Right lung (tissue), 5 donors: ENCODE measurements around the gene DISP3. TPM values are rescaled to one million over a fixed set of nuclear protein-coding genes. Genes with fewer than 3 reads are reported as not detected.

Source experiments
- DNase-seq, 2 donors: peaks; one replicate each; pipeline ENCODE4 v3.0.0-alpha.2; 2013
- polyA plus RNA-seq, 5 donors: library from polyadenylated mRNA; unstranded; fragments of 120-200 nt; gene quantifications; one replicate each; pipeline versions ENCODE4 v1.2.1 to v1.2.3, GENCODE V29; 2013; ENCODE audit warnings: inconsistent platforms in 1 of 5, low replicate concordance in 1 of 5; ENCODE audit not compliant: insufficient read length in 5 of 5, insufficient read depth in 1 of 5

DISP3 gene
- polyA plus RNA-seq, 5 donors, result 0.42 to 0.89 (median 0.50) TPM

GRCh38 chr1:11455967-11456570, 22.9 kb upstream of the DISP3 start:
- no peak for DNase-seq

DNA sequence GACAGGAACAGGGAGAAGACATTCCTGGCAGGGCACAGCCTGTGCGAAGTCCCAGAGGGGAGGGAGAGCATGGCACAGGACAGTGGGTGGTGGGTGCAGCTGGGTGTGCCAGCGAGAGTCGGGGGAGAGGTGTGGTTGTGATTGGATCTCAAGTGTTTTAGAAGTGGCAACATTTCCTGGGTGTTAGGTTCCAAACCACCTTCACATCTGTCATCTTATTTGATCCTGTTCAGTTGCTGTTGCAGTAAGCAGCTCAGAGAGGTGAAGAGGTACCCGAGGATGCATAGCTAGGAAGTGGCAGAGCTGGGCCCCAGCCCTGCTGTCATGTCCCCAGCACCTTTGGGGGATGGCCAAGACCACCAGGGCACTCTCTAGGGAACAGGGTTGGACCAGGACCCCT, 22.0 kb upstream of the DISP3 start:
- no peak for DNase-seq

- DNase-seq, result no peak
Measured at GRCh38 chr1:11458811-11459275, 20.1 kb upstream of the DISP3 start.

DNA sequence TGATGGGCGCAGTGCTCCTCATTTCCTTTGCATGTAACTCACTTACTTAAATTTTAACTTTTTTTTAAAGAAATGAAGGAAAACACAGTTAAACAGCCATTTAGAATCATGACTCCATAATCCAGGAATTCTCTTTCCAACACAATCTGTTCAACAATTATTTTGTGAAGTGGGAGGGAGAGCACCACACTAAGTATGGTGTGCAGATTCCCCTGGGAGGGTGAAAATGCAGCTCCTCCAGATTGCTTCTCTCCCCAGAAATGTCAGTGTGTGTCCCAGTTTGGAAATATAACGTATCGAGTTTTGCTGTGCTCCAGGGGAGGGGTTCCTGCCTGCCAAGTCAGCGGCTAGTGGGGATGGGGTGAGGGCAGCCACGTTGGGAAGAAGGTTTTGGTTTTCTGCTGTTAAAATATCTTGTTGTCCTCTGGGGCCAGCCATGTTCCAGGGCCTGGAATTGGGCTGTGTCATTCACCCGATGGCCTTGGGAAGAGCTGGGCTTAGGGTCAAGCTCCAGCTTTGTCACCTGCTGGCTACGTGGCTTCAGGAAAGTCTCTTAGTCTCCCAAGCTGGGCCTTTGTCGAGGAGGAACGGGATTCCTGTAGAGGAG, 17.3 kb upstream of the DISP3 start:
- DNase-seq, result no peak

DNA sequence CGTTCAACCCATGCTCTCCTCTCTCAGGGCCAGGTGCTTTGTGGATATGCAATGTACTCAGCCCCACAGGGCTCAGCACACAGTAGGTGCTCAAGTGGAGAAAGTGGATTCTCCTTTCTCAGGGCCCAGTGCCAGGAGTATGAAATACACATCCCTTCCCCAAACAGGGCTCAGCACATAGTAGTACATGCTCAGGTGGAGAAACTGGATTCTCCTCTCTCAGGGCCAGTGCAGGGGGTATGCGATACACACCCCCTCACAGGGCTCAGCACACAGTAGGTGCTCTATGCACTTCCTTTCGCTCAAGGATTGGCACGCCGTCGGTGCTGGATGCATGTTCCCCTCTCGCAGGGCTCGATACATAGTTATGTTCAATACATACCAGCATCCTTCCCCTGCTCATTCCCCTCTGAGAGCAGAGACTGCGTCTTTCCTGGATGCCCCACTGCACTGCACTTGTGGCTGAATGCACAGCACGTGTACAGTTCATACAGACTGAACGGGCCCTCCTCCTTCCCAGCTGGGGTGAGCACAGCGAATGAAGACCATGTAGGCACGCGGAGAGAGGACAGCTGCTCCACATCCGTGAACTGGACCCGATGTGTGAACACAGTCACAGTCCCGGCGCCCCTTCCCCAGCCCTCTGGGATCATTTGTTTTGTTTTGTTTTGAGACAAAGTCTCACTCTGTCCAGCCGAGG, 16.6 kb upstream of the DISP3 start:
- no peak for DNase-seq

GRCh38 chr1:11463177-11463576, 15.8 kb upstream of the DISP3 start:
- no peak for DNase-seq

- no peak for DNase-seq
Measured at GRCh38 chr1:11465307-11465706, 13.6 kb upstream of the DISP3 start.

DNA sequence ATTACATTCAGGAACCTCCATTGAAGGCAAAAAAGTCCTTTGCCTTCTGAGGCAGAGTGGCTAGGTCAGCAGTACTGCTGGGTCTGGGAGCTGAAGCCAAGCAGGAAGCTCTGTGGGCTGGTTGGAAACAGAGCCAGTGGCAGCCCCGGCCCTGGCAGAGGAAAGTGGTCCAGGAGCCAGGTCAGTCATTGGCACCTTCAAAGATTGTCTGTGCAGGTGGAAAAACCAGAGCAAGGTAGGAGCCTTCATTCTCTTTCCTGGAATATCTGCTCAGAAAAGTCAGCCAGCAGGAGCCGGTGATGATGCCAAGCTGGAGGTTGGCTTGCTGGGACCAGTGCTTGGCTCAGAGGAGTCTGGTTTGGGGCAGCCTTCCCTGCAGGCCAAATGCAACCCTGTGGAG, 12.5 kb upstream of the DISP3 start:
- no peak for DNase-seq

GRCh38 chr1:11468878-11469277, 10.1 kb upstream of the DISP3 start:
- DNase-seq, result no peak

DNA sequence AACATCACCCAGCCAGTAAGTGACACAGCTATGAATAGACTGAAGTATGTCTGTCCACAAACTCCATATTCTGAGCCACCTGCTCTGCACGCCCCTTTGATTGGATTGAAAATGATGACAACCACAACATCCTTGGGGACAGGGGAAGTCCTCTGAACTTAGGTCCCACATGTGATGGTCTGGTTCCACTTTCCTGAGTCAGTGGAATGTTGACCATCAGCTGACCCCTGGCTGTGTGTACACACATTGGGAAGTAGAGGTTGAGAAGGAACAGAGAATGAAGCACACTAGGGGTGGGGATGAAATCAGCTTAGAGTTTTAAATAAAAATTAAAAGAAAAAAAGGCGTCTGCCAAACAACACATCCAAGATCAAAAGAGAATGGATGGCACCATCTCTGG, 8.0 kb upstream of the DISP3 start:
- no peak for DNase-seq

- no peak for DNase-seq
Measured at GRCh38 chr1:11471473-11471872, 7.5 kb upstream of the DISP3 start.

GRCh38 chr1:11472284-11472683, 6.7 kb upstream of the DISP3 start:
- DNase-seq, result no peak

DNA sequence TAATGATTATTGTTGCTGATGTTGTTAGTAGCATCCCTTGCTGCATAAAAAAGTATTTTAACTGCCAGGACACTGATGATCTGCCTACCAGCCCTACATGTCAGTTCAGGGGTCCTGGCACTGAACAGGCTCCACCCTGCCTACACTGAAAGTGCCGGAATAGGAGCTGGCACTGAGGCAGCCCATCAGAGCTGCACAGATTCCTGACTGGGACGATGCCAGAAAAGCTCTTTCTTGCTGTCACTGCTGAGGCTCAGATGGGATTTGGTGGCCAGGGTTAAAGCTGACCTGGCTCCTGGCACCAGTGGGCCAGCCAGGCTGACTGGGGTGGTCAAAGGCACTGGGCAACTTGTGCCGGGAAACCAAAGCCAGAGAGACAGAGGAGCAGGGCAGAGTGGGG, 6.2 kb upstream of the DISP3 start:
- DNase-seq, result no peak

- no peak for DNase-seq
Measured at GRCh38 chr1:11473491-11474034, 5.4 kb upstream of the DISP3 start.

DNA sequence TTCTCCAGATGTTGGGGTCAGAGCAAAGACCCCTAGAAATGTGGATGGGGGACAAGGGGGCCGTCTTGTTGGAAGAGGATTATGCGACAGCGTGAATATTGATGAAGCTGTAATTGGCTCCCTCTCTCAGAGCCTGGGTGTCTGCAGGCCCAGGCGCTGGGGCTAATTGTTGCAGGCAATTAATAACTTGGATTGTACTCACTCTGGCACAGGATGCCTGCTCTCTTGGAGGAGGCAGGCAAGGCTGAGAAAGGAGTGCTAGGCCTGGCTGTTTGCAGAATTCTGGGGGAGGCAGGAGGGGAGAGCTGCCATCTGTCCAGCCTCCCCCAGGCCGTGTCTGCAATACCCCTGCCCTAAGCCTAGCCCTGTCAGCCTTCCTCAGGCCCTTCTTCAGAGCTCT, 4.1 kb upstream of the DISP3 start:
- no peak for DNase-seq

- DNase-seq, result no peak
Measured at GRCh38 chr1:11475748-11476147, 3.2 kb upstream of the DISP3 start.

- no peak for DNase-seq
Measured at GRCh38 chr1:11479375-11479979, 522 bp downstream of the DISP3 start.

DNA sequence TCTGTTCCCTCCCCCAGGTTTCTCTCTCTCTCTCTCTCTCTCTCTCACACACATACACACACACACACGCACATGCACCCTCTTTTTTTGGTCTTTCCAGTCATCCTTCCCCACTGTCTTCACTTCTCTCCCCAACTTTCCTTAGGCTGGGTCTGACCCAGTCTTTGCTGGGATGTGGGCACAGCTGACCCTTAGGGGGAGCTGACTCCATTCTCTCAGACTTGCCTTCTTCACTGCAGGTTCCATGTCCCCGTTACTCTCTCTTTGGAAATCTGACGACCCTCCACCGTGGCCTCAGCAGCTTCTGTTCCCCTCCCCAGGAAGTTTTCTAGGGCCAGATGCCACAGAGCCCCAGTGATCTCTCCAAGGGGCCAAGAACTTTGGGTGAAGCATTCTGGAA, 2.1 kb downstream of the DISP3 start:
- no peak for DNase-seq

DNA sequence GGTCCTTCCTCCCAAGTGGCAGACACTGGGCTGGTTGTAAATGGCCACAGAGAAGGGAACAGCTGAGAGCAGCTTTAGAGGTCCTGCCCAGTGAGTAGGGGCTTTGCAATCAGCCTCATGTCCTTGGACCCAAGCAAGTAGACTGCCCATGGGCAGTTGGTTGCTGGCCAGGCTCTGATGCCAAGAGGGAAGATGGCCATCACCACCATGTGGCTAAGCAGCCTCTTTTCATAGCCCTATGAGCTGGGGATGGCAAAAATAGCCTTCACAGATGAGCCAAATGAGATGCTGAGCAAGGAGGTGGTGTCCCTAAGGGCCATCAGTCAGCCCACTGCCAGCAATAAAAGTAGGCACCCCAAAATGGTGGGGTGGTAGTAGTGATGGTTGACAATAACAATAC, 3.2 kb downstream of the DISP3 start:
- no peak for DNase-seq

DNA sequence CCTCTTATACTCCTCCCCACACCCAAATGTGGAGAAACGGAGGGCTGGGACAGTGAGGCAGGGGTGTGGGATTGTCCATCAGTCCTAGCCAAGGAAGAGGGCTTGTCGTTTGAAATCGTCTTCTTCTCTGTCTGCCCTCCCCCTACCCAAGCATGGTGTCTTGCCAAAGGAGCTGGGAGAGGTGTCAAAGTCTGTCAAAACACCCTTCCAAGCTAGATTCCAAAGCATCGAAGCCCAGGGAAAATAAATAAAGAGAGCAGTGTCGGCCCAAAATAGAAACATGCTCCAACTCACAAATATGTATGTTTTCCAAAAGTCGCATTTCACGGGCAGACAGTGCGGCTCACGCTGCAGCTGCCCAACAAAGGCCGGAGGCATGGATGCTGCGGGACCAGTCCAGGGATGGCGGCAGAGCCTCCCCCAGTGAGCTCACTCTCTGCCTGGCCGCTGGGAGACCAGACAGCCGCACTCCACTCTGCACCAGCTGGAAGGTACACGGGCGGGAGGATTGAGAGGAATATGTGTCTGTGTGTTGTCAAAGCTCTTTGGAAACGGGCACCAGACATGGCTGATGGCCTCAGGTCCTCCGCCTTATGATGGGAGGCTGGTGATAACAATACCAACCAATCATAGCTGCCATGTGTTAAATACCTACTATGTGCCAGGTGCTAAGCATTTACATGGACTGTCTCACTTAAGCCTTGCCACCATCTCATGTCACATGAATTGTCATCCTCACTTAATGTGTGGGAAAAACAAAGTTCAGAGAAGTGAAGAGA, 3.9 kb downstream of the DISP3 start:
- DNase-seq, result no peak

DNA sequence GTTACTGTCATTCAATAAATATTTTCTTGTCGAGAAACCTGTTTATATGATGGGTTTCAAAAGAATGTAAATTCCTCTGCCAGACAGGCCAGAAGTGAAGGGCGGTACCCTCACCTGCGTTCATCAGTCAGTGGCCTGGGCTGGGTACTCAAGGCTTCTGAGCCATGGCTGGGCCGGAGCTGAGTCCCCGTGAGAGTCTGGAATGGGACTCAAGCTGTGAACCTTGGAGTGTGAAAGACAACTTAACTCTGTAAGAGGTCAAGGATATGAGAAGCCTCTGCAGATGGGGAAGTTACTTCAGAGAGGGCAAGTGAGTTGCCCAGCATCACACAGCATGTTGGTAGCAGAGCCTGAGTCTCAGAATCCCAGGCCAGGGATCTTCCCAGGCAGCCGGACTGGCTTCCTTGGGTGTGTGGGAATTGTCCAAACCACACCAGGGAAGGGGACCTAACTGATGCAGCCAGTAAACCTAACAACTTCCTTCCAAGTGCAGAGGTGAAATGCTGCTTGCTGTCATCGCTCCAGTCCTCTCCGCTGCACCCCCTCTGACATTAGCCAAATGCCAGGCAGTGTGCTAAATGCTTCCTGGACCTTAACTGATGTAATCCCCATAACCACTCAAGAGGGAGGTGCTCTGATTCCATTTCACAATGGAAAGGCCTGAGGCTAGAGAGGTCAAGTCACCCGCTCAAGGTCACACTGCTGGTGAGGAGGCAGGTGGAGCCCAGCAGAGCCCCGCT, 4.8 kb downstream of the DISP3 start:
- no peak for DNase-seq
